Esophagus muscularis mucosa (tissue), 4 donors: ENCODE results near the gene NCOR2. TPM values are rescaled to one million over a fixed set of nuclear protein-coding genes. Genes with fewer than 3 reads are reported as not detected.

Experiments
- DNase-seq: peaks from one replicate; pipeline ENCODE4 v3.0.0-alpha.2; 2017; ENCODE audit errors: extremely low spot score
- H3K27ac ChIP-seq, 4 donors: fragments of 200-600 bp; sonication (generic); replicated peaks in 1 of 4; 1 replicate in 3 of 4; 2 replicates in 1 of 4; pipeline ENCODE4 v1.5.1; 2016 to 2019; ENCODE audit warnings: mild to moderate bottlenecking in 1 of 4
- H3K27me3 ChIP-seq, 4 donors: fragments of 200-600 bp; sonication (generic); one replicate each; pipeline versions ENCODE4 v1.5.1 to v1.6.0; 2016 to 2019
- H3K36me3 ChIP-seq, 4 donors: fragments of 200-600 bp; sonication (generic); one replicate each; pipeline ENCODE4 v1.5.1; 2016 to 2019
- H3K4me1 ChIP-seq, 4 donors: fragments of 200-600 bp; sonication (generic); one replicate each; pipeline ENCODE4 v1.5.1; 2016 to 2019
- H3K4me3 ChIP-seq, 4 donors: fragments of 200-600 bp; sonication (generic); 1 replicate in 2 of 4; 2 replicates in 2 of 4; pipeline ENCODE4 v1.5.1; 2016 to 2019; ENCODE audit warnings: mild to moderate bottlenecking in 4 of 4, moderate library complexity in 1 of 4
- H3K9me3 ChIP-seq, 4 donors: fragments of 200-600 bp; sonication (generic); 1 replicate in 3 of 4; 2 replicates in 1 of 4; pipeline ENCODE4 v1.5.1; 2016 to 2019
- CTCF ChIP-seq, 3 experiments: fragments of 200-600 bp in 2 of 3; fragments of 450-650 bp in 1 of 3; sonication (generic) in 2 of 3; IDR thresholded peaks; one replicate each; pipeline ENCODE4 v1.5.1; 2017 to 2019; ENCODE audit warnings: antibody characterized with exemption in 3 of 3, mild to moderate bottlenecking in 2 of 3, moderate library complexity in 1 of 3
- EP300 ChIP-seq: sonication (generic); formaldehyde crosslinking; IDR thresholded peaks from one replicate; pipeline ENCODE4 v1.6.1; 2017; ENCODE audit warnings: antibody characterized with exemption
- POLR2A ChIP-seq: fragments of 450-650 bp; IDR thresholded peaks from one replicate; pipeline ENCODE4 v1.6.1; 2017; ENCODE audit warnings: antibody characterized with exemption, moderate library complexity, mild to moderate bottlenecking, low read depth
- POLR2AphosphoS5 ChIP-seq, 2 donors: sonication (generic); formaldehyde crosslinking; IDR thresholded peaks; one replicate each; pipeline ENCODE4 v1.6.1; 2017; ENCODE audit warnings: antibody characterized with exemption in 2 of 2
- WGBS: methylation state at CpG from one replicate; pipeline ENCODE4 v1.1.5; 2018; 5-methylcytosine and 5-hydroxymethylcytosine counted together
- intact Hi-C: fragments of 100-400 bp; cut with DNase I; formaldehyde crosslinking; loops from one replicate; pipeline ENCODE4 v1.15.1; 2023
- total RNA-seq, 4 donors: library from RNA; depleted of rRNA; stranded (reverse); fragments of >200 nt; gene quantifications; one replicate each; pipeline versions ENCODE4 v1.1.0 to v1.2.1, GENCODE V29; 2016

The NCOR2 gene
- total RNA-seq, 4 donors from 2014 or later, result 107 to 188 (median 131) TPM

GRCh38 chr12:124577986-124578385, 10.6 kb upstream of the NCOR2 start:
- Histone ChIP-seq H3K36me3 (no peaks in the 10 kb centered on the region), H3K27me3 (no peaks in the 10 kb centered on the region), H3K9me3 (peaks cover 0 to 8% (median 3%) of the 10 kb centered on the region in 4 donors), H3K27ac (no peak overlapping the region), H3K4me1 (peaks cover 8 to 17% (median 13%) of the 10 kb centered on the region in 4 donors), H3K4me3 (no peak overlapping the region)
- TF ChIP-seq EP300, result no peak
- TF ChIP-seq CTCF (IDR thresholded peaks at IDR 0.05), result no peak
- TF ChIP-seq POLR2AphosphoS5 (IDR thresholded peaks at IDR 0.05), result no peak
- no peak for TF ChIP-seq POLR2A
- intact Hi-C loops, result no loop called here
- 85% methylated on average over 13 of the region's 13 CpGs for WGBS
- DNase-seq, result no peak

- peaks cover 0 to 8% (median 3%) of the 10 kb centered on the region in 4 donors for H3K9me3 ChIP-seq
- intact Hi-C loops, result no loop called here
- 95% methylated on average over 8 of the region's 8 CpGs for WGBS
- no peak overlapping the region for H3K4me3 ChIP-seq
- TF ChIP-seq CTCF (IDR thresholded peaks at IDR 0.05), result no peak
- TF ChIP-seq POLR2AphosphoS5 (IDR thresholded peaks at IDR 0.05), result no peak
- no peak for TF ChIP-seq POLR2A
- no peak for TF ChIP-seq EP300
- no peaks in the 10 kb centered on the region for H3K36me3 ChIP-seq
- H3K27me3 ChIP-seq, result no peaks in the 10 kb centered on the region
- peaks cover 6 to 16% (median 12%) of the 10 kb centered on the region in 4 donors for H3K4me1 ChIP-seq
- H3K27ac ChIP-seq, result no peak overlapping the region
- no peak for DNase-seq
These were observed 10.0 kb upstream of the NCOR2 start for GRCh38 chr12:124577374-124577773.

GRCh38 chr12:124576061-124576650, 8.7 kb upstream of the NCOR2 start:
- H3K27ac ChIP-seq, result no peak overlapping the region
- WGBS, result 94% methylated on average over 3 of the region's 8 CpGs
- intact Hi-C loops, result no loop called here

GRCh38 chr12:124573839-124574786, 6.7 kb upstream of the NCOR2 start:
- no peak for DNase-seq
- H3K4me3 ChIP-seq, result no peak overlapping the region
- peak overlapping the region in 1 of 4 donors; percentile 6 for H3K27ac ChIP-seq
- no peaks in the 10 kb centered on the region for H3K36me3 ChIP-seq
- H3K27me3 ChIP-seq, result no peaks in the 10 kb centered on the region
- TF ChIP-seq EP300 (no peak), CTCF (IDR thresholded peaks at IDR 0.05) (no peak), POLR2A (no peak), POLR2AphosphoS5 (IDR thresholded peaks at IDR 0.05) (no peak)
- peaks cover 2 to 20% (median 15%) of the 10 kb centered on the region in 4 donors for H3K4me1 ChIP-seq
- 74% methylated on average over 14 of the region's 18 CpGs for WGBS
- peaks cover 0 to 8% (median 3%) of the 10 kb centered on the region in 4 donors for H3K9me3 ChIP-seq
- intact Hi-C loops, result no loop called here

More at GRCh38 chr12:124576061-124576650, 8.7 kb upstream of the NCOR2 start:
- no peak overlapping the region for H3K4me3 ChIP-seq
- H3K27me3 ChIP-seq, result no peaks in the 10 kb centered on the region
- H3K4me1 ChIP-seq, result peaks cover 0 to 10% (median 9%) of the 10 kb centered on the region in 4 donors
- no peak for DNase-seq
- H3K36me3 ChIP-seq, result no peaks in the 10 kb centered on the region
- TF ChIP-seq CTCF (IDR thresholded peaks at IDR 0.05), result no peak
- no peak for TF ChIP-seq POLR2A
- TF ChIP-seq POLR2AphosphoS5 (IDR thresholded peaks at IDR 0.05), result no peak
- no peak for TF ChIP-seq EP300
- peaks cover 0 to 8% (median 3%) of the 10 kb centered on the region in 4 donors for H3K9me3 ChIP-seq
